Measurements from ENCODE around the gene DNTT. TPM values are rescaled to one million over a fixed set of nuclear protein-coding genes. Genes with fewer than 3 reads are reported as not detected.

The DNTT gene
- total and polyA plus RNA-seq, 9 of the 15 experiments (the other 6 are each of a cell fraction or from before 2014, with no cell fraction given) = not detected

DNA sequence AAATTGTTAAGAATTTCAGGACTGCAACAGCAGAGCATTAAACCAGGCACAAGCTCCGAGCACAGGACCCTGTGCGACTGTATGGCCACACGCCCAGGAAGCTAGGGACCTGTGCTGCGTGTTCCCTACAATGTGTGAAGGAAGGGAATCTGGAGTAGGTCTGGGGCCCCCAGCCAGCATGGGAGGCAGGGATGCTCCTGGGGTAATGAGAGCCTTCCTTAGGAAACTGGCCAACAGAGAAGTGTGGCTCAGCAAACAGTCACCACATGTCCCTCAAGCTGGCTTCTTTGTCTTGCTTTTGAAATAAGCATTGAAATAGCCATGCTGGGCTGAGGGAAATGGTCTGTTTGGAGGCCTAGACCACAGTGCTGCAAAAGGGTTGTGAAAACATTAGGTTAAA lies 41.1 kb upstream of the DNTT start:
- intact Hi-C loops (cut with micrococcal nuclease) = no loop called here
- Histone ChIP-seq H3K4me2 (ENCODE audit: insufficient read depth, low read length) (no peak overlapping the region), H3K27ac (ENCODE audit: extremely low read depth, low read depth, low read length) (no peak overlapping the region), H3K9ac (ENCODE audit: insufficient read depth in 1 of 2, low read depth in 2 of 2, low read length in 2 of 2) (no peak overlapping the region), H3K9me3 (replicated peaks; ENCODE audit: control insufficient read depth, insufficient read depth, low read depth, low read length) (no peaks in the 10 kb centered on the region), H2AFZ (ENCODE audit: low read depth, low read length) (no peak overlapping the region), H3K27me3 (ENCODE audit: control insufficient read depth in 2 of 2, insufficient read depth in 2 of 2, low read length in 2 of 2) (peaks cover 0 to 17% of the 10 kb centered on the region in 2 experiments; a peak in 2 of 5 replicates), H4K20me1 (replicated peaks; ENCODE audit: control insufficient read depth, insufficient read depth, low read length) (no peaks in the 10 kb centered on the region), H3K79me2 (ENCODE audit: control insufficient read depth, insufficient read depth, low read length) (no peaks in the 10 kb centered on the region), H3K4me1 (replicated peaks in 1 of 2; ENCODE audit: control insufficient read depth in 2 of 2, insufficient read depth in 2 of 2, low read length in 2 of 2) (no peaks in the 10 kb centered on the region), H3K4me3 (no peak overlapping the region), H3K9me1 (ENCODE audit: control insufficient read depth, insufficient read depth, low read length) (no peaks in the 10 kb centered on the region), H3K36me3 (ENCODE audit: control insufficient read depth, insufficient read depth, low read length) (no peaks in the 10 kb centered on the region)
- in situ Hi-C loops (cut with MboI) = no loop called here
- no peak for DNase-seq (ENCODE audit: extremely low read depth in 1 of 4, low spot score in 3 of 4)
- ChIA-PET CTCF (ENCODE audit: low intra/inter-chr PET ratio) (no interaction called here), POLR2A (interaction anchor here (0.6 kb wide), 1 partner anchor 8 kb away, joined by 3 read pairs; no protein-coding TSS in a partner anchor)
- TF ChIP-seq PURB (CRISPR knock-in tag; IDR thresholded peaks at IDR 0.05; ENCODE audit: low read depth) (no peak), ZNF830 (CRISPR knock-in tag; IDR thresholded peaks at IDR 0.05) (no peak), ZNF586 (CRISPR knock-in tag; conservative IDR thresholded peaks at IDR 0.05) (no peak), SLC30A9 (CRISPR knock-in tag; IDR thresholded peaks at IDR 0.05) (no peak), ZNF282 (CRISPR knock-in tag; IDR thresholded peaks at IDR 0.05) (no peak)
- TF ChIP-seq, protein P1, sequence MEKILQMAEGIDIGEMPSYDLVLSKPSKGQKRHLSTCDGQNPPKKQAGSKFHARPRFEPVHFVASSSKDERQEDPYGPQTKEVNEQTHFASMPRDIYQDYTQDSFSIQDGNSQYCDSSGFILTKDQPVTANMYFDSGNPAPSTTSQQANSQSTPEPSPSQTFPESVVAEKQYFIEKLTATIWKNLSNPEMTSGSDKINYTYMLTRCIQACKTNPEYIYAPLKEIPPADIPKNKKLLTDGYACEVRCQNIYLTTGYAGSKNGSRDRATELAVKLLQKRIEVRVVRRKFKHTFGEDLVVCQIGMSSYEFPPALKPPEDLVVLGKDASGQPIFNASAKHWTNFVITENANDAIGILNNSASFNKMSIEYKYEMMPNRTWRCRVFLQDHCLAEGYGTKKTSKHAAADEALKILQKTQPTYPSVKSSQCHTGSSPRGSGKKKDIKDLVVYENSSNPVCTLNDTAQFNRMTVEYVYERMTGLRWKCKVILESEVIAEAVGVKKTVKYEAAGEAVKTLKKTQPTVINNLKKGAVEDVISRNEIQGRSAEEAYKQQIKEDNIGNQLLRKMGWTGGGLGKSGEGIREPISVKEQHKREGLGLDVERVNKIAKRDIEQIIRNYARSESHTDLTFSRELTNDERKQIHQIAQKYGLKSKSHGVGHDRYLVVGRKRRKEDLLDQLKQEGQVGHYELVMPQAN (IDR thresholded peaks at IDR 0.05; ENCODE audit: borderline replicate concordance) = no peak
- TF ChIP-seq, protein P2, sequence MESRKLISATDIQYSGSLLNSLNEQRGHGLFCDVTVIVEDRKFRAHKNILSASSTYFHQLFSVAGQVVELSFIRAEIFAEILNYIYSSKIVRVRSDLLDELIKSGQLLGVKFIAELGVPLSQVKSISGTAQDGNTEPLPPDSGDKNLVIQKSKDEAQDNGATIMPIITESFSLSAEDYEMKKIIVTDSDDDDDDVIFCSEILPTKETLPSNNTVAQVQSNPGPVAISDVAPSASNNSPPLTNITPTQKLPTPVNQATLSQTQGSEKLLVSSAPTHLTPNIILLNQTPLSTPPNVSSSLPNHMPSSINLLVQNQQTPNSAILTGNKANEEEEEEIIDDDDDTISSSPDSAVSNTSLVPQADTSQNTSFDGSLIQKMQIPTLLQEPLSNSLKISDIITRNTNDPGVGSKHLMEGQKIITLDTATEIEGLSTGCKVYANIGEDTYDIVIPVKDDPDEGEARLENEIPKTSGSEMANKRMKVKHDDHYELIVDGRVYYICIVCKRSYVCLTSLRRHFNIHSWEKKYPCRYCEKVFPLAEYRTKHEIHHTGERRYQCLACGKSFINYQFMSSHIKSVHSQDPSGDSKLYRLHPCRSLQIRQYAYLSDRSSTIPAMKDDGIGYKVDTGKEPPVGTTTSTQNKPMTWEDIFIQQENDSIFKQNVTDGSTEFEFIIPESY (CRISPR knock-in tag; IDR thresholded peaks at IDR 0.05) = no peak
- TF ChIP-seq, protein P3, sequence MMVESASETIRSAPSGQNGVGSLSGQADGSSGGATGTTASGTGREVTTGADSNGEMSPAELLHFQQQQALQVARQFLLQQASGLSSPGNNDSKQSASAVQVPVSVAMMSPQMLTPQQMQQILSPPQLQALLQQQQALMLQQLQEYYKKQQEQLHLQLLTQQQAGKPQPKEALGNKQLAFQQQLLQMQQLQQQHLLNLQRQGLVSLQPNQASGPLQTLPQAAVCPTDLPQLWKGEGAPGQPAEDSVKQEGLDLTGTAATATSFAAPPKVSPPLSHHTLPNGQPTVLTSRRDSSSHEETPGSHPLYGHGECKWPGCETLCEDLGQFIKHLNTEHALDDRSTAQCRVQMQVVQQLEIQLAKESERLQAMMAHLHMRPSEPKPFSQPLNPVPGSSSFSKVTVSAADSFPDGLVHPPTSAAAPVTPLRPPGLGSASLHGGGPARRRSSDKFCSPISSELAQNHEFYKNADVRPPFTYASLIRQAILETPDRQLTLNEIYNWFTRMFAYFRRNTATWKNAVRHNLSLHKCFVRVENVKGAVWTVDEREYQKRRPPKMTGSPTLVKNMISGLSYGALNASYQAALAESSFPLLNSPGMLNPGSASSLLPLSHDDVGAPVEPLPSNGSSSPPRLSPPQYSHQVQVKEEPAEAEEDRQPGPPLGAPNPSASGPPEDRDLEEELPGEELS (CRISPR knock-in tag; IDR thresholded peaks at IDR 0.05; ENCODE audit: borderline replicate concordance) = no peak
- TF ChIP-seq, protein P4, sequence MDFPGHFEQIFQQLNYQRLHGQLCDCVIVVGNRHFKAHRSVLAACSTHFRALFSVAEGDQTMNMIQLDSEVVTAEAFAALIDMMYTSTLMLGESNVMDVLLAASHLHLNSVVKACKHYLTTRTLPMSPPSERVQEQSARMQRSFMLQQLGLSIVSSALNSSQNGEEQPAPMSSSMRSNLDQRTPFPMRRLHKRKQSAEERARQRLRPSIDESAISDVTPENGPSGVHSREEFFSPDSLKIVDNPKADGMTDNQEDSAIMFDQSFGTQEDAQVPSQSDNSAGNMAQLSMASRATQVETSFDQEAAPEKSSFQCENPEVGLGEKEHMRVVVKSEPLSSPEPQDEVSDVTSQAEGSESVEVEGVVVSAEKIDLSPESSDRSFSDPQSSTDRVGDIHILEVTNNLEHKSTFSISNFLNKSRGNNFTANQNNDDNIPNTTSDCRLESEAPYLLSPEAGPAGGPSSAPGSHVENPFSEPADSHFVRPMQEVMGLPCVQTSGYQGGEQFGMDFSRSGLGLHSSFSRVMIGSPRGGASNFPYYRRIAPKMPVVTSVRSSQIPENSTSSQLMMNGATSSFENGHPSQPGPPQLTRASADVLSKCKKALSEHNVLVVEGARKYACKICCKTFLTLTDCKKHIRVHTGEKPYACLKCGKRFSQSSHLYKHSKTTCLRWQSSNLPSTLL (IDR thresholded peaks at IDR 0.05) = no peak
- BruUV-seq (replicated peaks) = no TSS peak
- ATAC-seq = no peak
- no peak for FAIRE-seq
- 0% methylated on average over 4 of the region's 4 CpGs for WGBS (ENCODE audit: insufficient coverage, low coverage, missing lambda C conversion rate)

Measured in K562 (cell line).